Measurements from ENCODE around the gene SPATA16.
"Not testable (repeated sequence)": the region's sequence is repeated elsewhere in the genome, so short reads cannot be mapped to it uniquely, and the experiment has no call there.

Gene SPATA16

GRCh38 chr3:173003471-173003870 lies 137.6 kb downstream of the SPATA16 start:
- no peak for DNase-seq

GRCh38 chr3:173001622-173002021 lies 139.4 kb downstream of the SPATA16 start:
- DNase-seq = no peak

- DNase-seq = no peak
Observed at GRCh38 chr3:173000553-173000952, 140.5 kb downstream of the SPATA16 start.

- no peak for DNase-seq
Observed at GRCh38 chr3:172993412-172993811, 147.6 kb downstream of the SPATA16 start.

- DNase-seq = no peak
Observed at GRCh38 chr3:172991424-172991996, 149.5 kb downstream of the SPATA16 start.

- no peak for DNase-seq
Observed at GRCh38 chr3:172989373-172989772, 151.7 kb downstream of the SPATA16 start.

- DNase-seq = peak in 1 of 3 experiments; percentile 36
Observed at GRCh38 chr3:172987273-172987672, 153.8 kb downstream of the SPATA16 start.

- DNase-seq = no peak
Observed at GRCh38 chr3:172984914-172985313, 156.1 kb downstream of the SPATA16 start.

- DNase-seq = peak in 1 of 3 experiments; percentile 54
Observed at GRCh38 chr3:172982736-172983364, 158.2 kb downstream of the SPATA16 start.

- DNase-seq = no peak
Observed at GRCh38 chr3:172981407-172981983, 159.5 kb downstream of the SPATA16 start.

GRCh38 chr3:172980849-172981248 lies 160.2 kb downstream of the SPATA16 start:
- no peak for DNase-seq

- no peak for DNase-seq
Observed at GRCh38 chr3:172977696-172978095, 163.3 kb downstream of the SPATA16 start.

GRCh38 chr3:172974969-172975368 lies 166.1 kb downstream of the SPATA16 start:
- no peak for DNase-seq

- DNase-seq = peak; percentile 25 to 81 (median 80)
Observed at GRCh38 chr3:172973799-172974198, 167.2 kb downstream of the SPATA16 start.

GRCh38 chr3:172972717-172973116 lies 168.3 kb downstream of the SPATA16 start:
- no peak for DNase-seq

GRCh38 chr3:172972067-172972466 lies 169.0 kb downstream of the SPATA16 start:
- DNase-seq = no peak

GRCh38 chr3:172968646-172969045 lies 172.4 kb downstream of the SPATA16 start:
- peak in 1 of 3 experiments; percentile 39 for DNase-seq

- DNase-seq = no peak
Observed at GRCh38 chr3:172965256-172965655, 175.8 kb downstream of the SPATA16 start.

GRCh38 chr3:172960626-172961182 lies 180.3 kb downstream of the SPATA16 start:
- DNase-seq = not testable (repeated sequence)

GRCh38 chr3:172958565-172958964 lies 182.5 kb downstream of the SPATA16 start:
- DNase-seq = no peak

GRCh38 chr3:172953571-172953970 lies 187.5 kb downstream of the SPATA16 start:
- DNase-seq = no peak

- no peak for DNase-seq
Observed at GRCh38 chr3:172951511-172951910, 189.5 kb downstream of the SPATA16 start.

GRCh38 chr3:172946061-172946460 lies 195.0 kb downstream of the SPATA16 start:
- no peak for DNase-seq

- no peak for DNase-seq
Observed at GRCh38 chr3:172939651-172940293, 201.3 kb downstream of the SPATA16 start.
